ENCODE measurements around the gene GPR143. TPM values are rescaled to one million over a fixed set of nuclear protein-coding genes. Genes with fewer than 3 reads are reported as not detected.

GPR143 gene
- total and polyA plus RNA-seq, 10 of the 15 experiments (the other 5 are each of a cell fraction or from before 2014, with no cell fraction given): 0.05 to 0.31 (median 0.15) TPM; not detected in 5

GRCh38 chrX:9797384-9798360 is 32.0 kb upstream of the GPR143 start:
- FAIRE-seq: no peak
- TF ChIP-seq TCF12 (IDR thresholded peaks at IDR 0.05; ENCODE audit: low read depth, low read length): no peak
- no peak for TF ChIP-seq CHD4 (IDR thresholded peaks at IDR 0.05)
- no peak for TF ChIP-seq IKZF1 (conservative IDR thresholded peaks at IDR 0.05)
- no peak for TF ChIP-seq CHD1 (IDR thresholded peaks at IDR 0.05; ENCODE audit: low read depth, low read length)
- no peak for TF ChIP-seq ZNF274 (IDR thresholded peaks at IDR 0.05; ENCODE audit: insufficient read depth, insufficient read length)
- no peak for TF ChIP-seq ZNF217 (IDR thresholded peaks at IDR 0.05)
- no peak for TF ChIP-seq LARP7 (IDR thresholded peaks at IDR 0.05)
- TF ChIP-seq, protein P1, sequence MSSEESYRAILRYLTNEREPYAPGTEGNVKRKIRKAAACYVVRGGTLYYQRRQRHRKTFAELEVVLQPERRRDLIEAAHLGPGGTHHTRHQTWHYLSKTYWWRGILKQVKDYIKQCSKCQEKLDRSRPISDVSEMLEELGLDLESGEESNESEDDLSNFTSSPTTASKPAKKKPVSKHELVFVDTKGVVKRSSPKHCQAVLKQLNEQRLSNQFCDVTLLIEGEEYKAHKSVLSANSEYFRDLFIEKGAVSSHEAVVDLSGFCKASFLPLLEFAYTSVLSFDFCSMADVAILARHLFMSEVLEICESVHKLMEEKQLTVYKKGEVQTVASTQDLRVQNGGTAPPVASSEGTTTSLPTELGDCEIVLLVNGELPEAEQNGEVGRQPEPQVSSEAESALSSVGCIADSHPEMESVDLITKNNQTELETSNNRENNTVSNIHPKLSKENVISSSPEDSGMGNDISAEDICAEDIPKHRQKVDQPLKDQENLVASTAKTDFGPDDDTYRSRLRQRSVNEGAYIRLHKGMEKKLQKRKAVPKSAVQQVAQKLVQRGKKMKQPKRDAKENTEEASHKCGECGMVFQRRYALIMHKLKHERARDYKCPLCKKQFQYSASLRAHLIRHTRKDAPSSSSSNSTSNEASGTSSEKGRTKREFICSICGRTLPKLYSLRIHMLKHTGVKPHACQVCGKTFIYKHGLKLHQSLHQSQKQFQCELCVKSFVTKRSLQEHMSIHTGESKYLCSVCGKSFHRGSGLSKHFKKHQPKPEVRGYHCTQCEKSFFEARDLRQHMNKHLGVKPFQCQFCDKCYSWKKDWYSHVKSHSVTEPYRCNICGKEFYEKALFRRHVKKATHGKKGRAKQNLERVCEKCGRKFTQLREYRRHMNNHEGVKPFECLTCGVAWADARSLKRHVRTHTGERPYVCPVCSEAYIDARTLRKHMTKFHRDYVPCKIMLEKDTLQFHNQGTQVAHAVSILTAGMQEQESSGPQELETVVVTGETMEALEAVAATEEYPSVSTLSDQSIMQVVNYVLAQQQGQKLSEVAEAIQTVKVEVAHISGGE (CRISPR knock-in tag; IDR thresholded peaks at IDR 0.05): no peak
- TF ChIP-seq POU2F2 (IDR thresholded peaks at IDR 0.05; ENCODE audit: borderline replicate concordance, low read depth, low read length): no peak
- no peak for TF ChIP-seq FOXK2 (IDR thresholded peaks at IDR 0.05)
- TF ChIP-seq CBX3 (IDR thresholded peaks at IDR 0.05; ENCODE audit: borderline replicate concordance, low read depth): no peak
- TF ChIP-seq HDAC2 (IDR thresholded peaks at IDR 0.05): no peak
- no peak for TF ChIP-seq HDGF (IDR thresholded peaks at IDR 0.05)
- TF ChIP-seq PAX5 (IDR thresholded peaks at IDR 0.05; ENCODE audit: borderline replicate concordance, low read depth, low read length): no peak
- no peak for TF ChIP-seq RELB (IDR thresholded peaks at IDR 0.05; ENCODE audit: low read depth)

More at GRCh38 chrX:9797384-9798360, 32.0 kb upstream of the GPR143 start:
- ChIA-PET RAD21 (ENCODE audit: unreplicated experiment) (no interaction called here), POLR2A (no interaction called here), CTCF (no interaction called here), SMC1A (ENCODE audit: uncharacterized antibody, unreplicated experiment) (no interaction called here)
- WGBS (ENCODE audit: insufficient coverage, insufficient replicate concordance, low lambda C conversion rate, missing lambda C conversion rate): 28% methylated on average over 11 of the region's 11 CpGs
- no TSS peak for BruUV-seq (replicated peaks)
- Histone ChIP-seq H3K27me3 (replicated peaks in 1 of 2; ENCODE audit: control insufficient read depth in 2 of 2, insufficient read depth in 2 of 2, low read length in 1 of 2) (no peaks in the 10 kb centered on the region), H3K4me1 (ENCODE audit: control insufficient read depth, insufficient read depth, low read length) (no peaks in the 10 kb centered on the region), H3K79me2 (ENCODE audit: control insufficient read depth, insufficient read depth, low read length) (no peaks in the 10 kb centered on the region), H3K27ac (ENCODE audit: control insufficient read depth, insufficient read depth) (no peak overlapping the region), H3K9me3 (replicated peaks; ENCODE audit: control insufficient read depth, insufficient read depth, low read length) (no peaks in the 10 kb centered on the region; the same call in 2 of the 3 replicates), H3K4me3 (no peak overlapping the region), H4K20me1 (ENCODE audit: control insufficient read depth, insufficient read depth) (no peaks in the 10 kb centered on the region), H3K4me2 (ENCODE audit: control insufficient read depth, insufficient read depth) (no peak overlapping the region), H3K36me3 (ENCODE audit: control insufficient read depth in 2 of 2, insufficient read depth in 2 of 2, low read length in 1 of 2) (no peaks in the 10 kb centered on the region), H2AFZ (ENCODE audit: control insufficient read depth, low read depth, low read length) (no peak overlapping the region), H3K9ac (ENCODE audit: control insufficient read depth, insufficient read depth, low read length) (no peak overlapping the region)
- no peak for DNase-seq (ENCODE audit: low read depth, low spot score)
- intact Hi-C loops (cut with micrococcal nuclease; ENCODE audit: unreplicated experiment): no loop called here
- in situ Hi-C loops (cut with MboI): no loop called here
- ATAC-seq: no peak

All from GM12878 (cell line).